Skeletal muscle tissue (tissue), 4 donors: ENCODE results near the gene GPR179. TPM values are rescaled to one million over a fixed set of nuclear protein-coding genes. Genes with fewer than 3 reads are reported as not detected.

Experiments used
- H3K27ac ChIP-seq: one replicate; pipeline ENCODE4 v1.7.0; 2013; ENCODE audit warnings: mild to moderate bottlenecking, low read depth, low read length, inconsistent platforms
- H3K27me3 ChIP-seq, 3 donors: one replicate each; pipeline ENCODE4 v1.7.0; 2013; ENCODE audit warnings: low read length in 3 of 3; ENCODE audit not compliant: control insufficient read depth in 3 of 3, insufficient read depth in 3 of 3
- H3K36me3 ChIP-seq, 3 donors: one replicate each; pipeline ENCODE4 v1.7.0; 2013; ENCODE audit warnings: low read length in 3 of 3; ENCODE audit not compliant: control insufficient read depth in 3 of 3, insufficient read depth in 3 of 3
- H3K4me1 ChIP-seq, 3 donors: one replicate each; pipeline ENCODE4 v1.7.0; 2013; ENCODE audit warnings: low read length in 3 of 3, mild to moderate bottlenecking in 3 of 3; ENCODE audit not compliant: control insufficient read depth in 3 of 3, insufficient read depth in 3 of 3
- H3K4me3 ChIP-seq, 3 donors: one replicate each; pipeline ENCODE4 v1.7.0; 2013; ENCODE audit warnings: low read length in 3 of 3
- H3K9ac ChIP-seq, 3 donors: one replicate each; pipeline ENCODE4 v1.7.0; 2013; ENCODE audit warnings: low read length in 3 of 3, mild to moderate bottlenecking in 3 of 3, moderate library complexity in 2 of 3, low read depth in 1 of 3
- H3K9me3 ChIP-seq, 3 donors: one replicate each; pipeline ENCODE4 v1.7.0; 2013; ENCODE audit warnings: low read length in 3 of 3; ENCODE audit not compliant: control insufficient read depth in 3 of 3
- total RNA-seq: library from RNA; depleted of rRNA; stranded (reverse); fragments of >200 nt; gene quantifications from one replicate; pipeline ENCODE4 v1.2.3, GENCODE V29; 2014
- donor health status: Osteomylitis.

Gene GPR179
- total RNA-seq, 1 donor from 2014 or later, result not detected

GRCh38 chr17:38355251-38355650, 11.5 kb upstream of the GPR179 start:
- Histone ChIP-seq H3K27me3 (no peaks in the 10 kb centered on the region), H3K9ac (peak overlapping the region in 2 of 3 donors; percentile 11 to 42), H3K36me3 (no peaks in the 10 kb centered on the region), H3K27ac (no peak overlapping the region), H3K4me1 (peaks cover 54 to 64% (median 58%) of the 10 kb centered on the region in 3 donors), H3K9me3 (no peaks in the 10 kb centered on the region), H3K4me3 (no peak overlapping the region)

GRCh38 chr17:38354466-38354865, 10.7 kb upstream of the GPR179 start:
- H3K9ac ChIP-seq, result peak overlapping the region in 1 of 3 donors; percentile 11
- H3K27me3 ChIP-seq, result no peaks in the 10 kb centered on the region
- H3K27ac ChIP-seq, result no peak overlapping the region
- H3K9me3 ChIP-seq, result no peaks in the 10 kb centered on the region
- peak overlapping the region in 2 of 3 donors; percentile 2 to 7 for H3K4me3 ChIP-seq
- no peaks in the 10 kb centered on the region for H3K36me3 ChIP-seq
- peaks cover 54 to 64% (median 58%) of the 10 kb centered on the region in 3 donors for H3K4me1 ChIP-seq

GRCh38 chr17:38353668-38354067, 9.9 kb upstream of the GPR179 start:
- Histone ChIP-seq H3K36me3 (no peaks in the 10 kb centered on the region), H3K27ac (peak overlapping the region; percentile 81), H3K27me3 (no peaks in the 10 kb centered on the region), H3K9me3 (no peaks in the 10 kb centered on the region), H3K9ac (peak overlapping the region; percentile 17 to 88 (median 80)), H3K4me1 (peaks cover 48 to 57% (median 53%) of the 10 kb centered on the region in 3 donors), H3K4me3 (peak overlapping the region; percentile 59 to 79 (median 74))

- Histone ChIP-seq H3K4me1 (peaks cover 44 to 52% (median 47%) of the 10 kb centered on the region in 3 donors), H3K4me3 (peak overlapping the region; percentile 74 to 83 (median 79)), H3K9me3 (no peaks in the 10 kb centered on the region), H3K9ac (peak overlapping the region; percentile 80 to 88 (median 85)), H3K27me3 (no peaks in the 10 kb centered on the region), H3K36me3 (no peaks in the 10 kb centered on the region), H3K27ac (peak overlapping the region; percentile 81)
Measured at GRCh38 chr17:38353086-38353604, 9.4 kb upstream of the GPR179 start.

GRCh38 chr17:38352245-38353085, 8.7 kb upstream of the GPR179 start:
- peak overlapping the region; percentile 81 for H3K27ac ChIP-seq
- H3K36me3 ChIP-seq, result no peaks in the 10 kb centered on the region
- peaks cover 39 to 46% (median 40%) of the 10 kb centered on the region in 3 donors for H3K4me1 ChIP-seq
- H3K27me3 ChIP-seq, result no peaks in the 10 kb centered on the region
- H3K4me3 ChIP-seq, result peak overlapping the region; percentile 74 to 83 (median 79)
- no peaks in the 10 kb centered on the region for H3K9me3 ChIP-seq
- H3K9ac ChIP-seq, result peak overlapping the region; percentile 80 to 88 (median 85)

GRCh38 chr17:38351412-38352222, 7.9 kb upstream of the GPR179 start, which contains the start of gene SOCS7:
TSS of gene SOCS7 (plus strand) at chr17:38351844. CDS start at chr17:38352053, 209 bp downstream.
- Histone ChIP-seq H3K27me3 (no peaks in the 10 kb centered on the region), H3K9me3 (no peaks in the 10 kb centered on the region), H3K27ac (peak within 1 kb of the TSS; percentile 91), H3K4me3 (peak within 1 kb of the TSS; percentile 83 to 90 (median 84)), H3K9ac (peak within 1 kb of the TSS; percentile 85 to 92 (median 88)), H3K4me1 (peaks cover 32 to 39% (median 35%) of the 10 kb centered on the region in 3 donors), H3K36me3 (no peaks in the 10 kb centered on the region)

GRCh38 chr17:38350035-38350434, 6.3 kb upstream of the GPR179 start:
- Histone ChIP-seq H3K9me3 (no peaks in the 10 kb centered on the region), H3K4me1 (peaks cover 21 to 27% (median 26%) of the 10 kb centered on the region in 3 donors), H3K27me3 (no peaks in the 10 kb centered on the region), H3K36me3 (no peaks in the 10 kb centered on the region), H3K9ac (no peak overlapping the region), H3K27ac (no peak overlapping the region), H3K4me3 (no peak overlapping the region)

- no peak overlapping the region for H3K4me3 ChIP-seq
- peaks cover 13 to 19% (median 18%) of the 10 kb centered on the region in 3 donors for H3K4me1 ChIP-seq
- no peaks in the 10 kb centered on the region for H3K9me3 ChIP-seq
- H3K9ac ChIP-seq, result no peak overlapping the region
- peaks cover 0 to 3% (median 0%) of the 10 kb centered on the region in 3 donors for H3K27me3 ChIP-seq
- H3K27ac ChIP-seq, result no peak overlapping the region
- H3K36me3 ChIP-seq, result no peaks in the 10 kb centered on the region
Measured at GRCh38 chr17:38349097-38349730, 5.5 kb upstream of the GPR179 start.

- Histone ChIP-seq H3K4me1 (peaks cover 2 to 3% (median 3%) of the 10 kb centered on the region in 3 donors), H3K27me3 (peaks cover 3 to 4% (median 3%) of the 10 kb centered on the region in 3 donors), H3K27ac (no peak overlapping the region), H3K36me3 (no peaks in the 10 kb centered on the region), H3K9me3 (no peaks in the 10 kb centered on the region), H3K4me3 (no peak overlapping the region), H3K9ac (no peak overlapping the region)
Measured at GRCh38 chr17:38345743-38346142, 2.0 kb upstream of the GPR179 start.
